Measurements from ENCODE around the gene CRABP1. TPM values are rescaled to one million over a fixed set of nuclear protein-coding genes. Genes with fewer than 3 reads are reported as not detected.

Gene CRABP1
- polyA plus RNA-seq, 3 donors, result 0.82 TPM; not detected in 2

DNA sequence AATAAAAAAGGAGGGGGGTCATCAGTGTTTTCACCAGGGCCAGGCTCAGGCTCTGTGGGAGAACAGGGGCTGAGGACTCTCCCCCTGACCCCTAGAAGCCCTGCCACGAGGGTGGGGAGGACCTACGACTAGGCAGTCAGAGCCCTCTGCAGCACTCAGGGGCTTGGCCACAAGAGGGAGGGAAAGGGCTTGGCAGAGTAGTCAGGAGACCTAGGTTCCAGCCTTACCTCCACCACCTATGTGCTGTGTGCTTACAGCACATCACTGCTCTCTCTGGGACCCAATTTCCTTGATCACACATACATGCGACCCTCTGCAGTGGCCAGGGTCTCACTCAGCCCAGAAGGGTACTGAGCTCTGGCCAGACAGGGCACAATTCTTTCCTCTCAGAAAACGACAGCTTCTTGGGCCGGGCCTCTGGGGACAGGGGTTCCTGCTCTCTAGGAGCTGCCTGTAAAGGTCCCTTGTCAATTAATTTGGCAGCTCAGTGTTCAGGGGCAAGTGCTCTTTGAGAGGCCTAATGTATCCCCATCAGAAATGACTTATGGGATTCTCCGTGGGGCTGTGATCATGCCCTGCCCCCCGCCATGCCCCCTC lies 24.4 kb upstream of the CRABP1 start:
- WGBS, 3 donors, result 73 to 77% (median 75%) methylated on average over 7 of the region's 7 CpGs

DNA sequence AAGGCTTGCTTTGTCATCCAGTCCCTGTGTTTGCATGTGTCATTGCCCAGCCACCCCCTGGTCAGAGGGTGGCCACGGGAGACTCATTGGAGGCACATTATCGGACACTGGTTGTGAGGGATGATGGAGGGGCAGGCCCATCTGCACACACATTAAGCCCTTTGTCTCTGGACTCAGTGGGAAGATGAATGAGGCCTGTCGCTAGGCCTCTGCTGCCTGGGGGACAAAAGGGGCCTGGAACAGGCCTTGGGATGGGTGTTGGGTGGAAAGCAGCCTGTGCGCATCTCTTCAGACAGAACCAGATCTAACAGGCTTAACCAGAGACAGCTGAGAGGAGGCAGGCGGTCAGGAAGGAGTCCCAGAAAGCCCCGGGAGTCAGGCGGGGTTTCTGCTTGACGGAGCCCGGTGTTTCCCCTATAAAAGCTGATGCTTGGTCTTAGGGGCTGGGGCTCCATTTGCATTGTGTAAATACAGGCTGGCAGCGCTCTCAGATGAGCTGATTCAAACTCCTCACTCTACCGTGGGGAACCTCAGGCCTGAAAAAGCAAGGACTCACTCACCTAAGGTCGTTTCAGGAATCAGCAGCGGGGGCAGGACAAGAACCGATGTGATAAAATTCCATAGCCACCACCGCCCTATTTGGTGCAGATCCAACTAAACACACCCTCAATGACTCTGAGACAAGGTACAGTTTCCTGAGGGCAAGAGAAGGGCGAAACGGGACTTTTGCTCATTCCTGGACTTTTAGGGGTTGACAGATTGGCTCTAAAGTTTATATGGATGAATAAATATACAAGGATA lies 23.7 kb upstream of the CRABP1 start:
- H3K27ac ChIP-seq (ENCODE audit: low read depth, low read length), result no peak overlapping the region
- 66 to 77% (median 76%) methylated on average over 17 of the region's 17 CpGs for WGBS, 3 donors

More for the DNA sequence above, 24.4 kb upstream of the CRABP1 start:
- no peak overlapping the region for H3K27ac ChIP-seq (ENCODE audit: low read depth, low read length)

DNA sequence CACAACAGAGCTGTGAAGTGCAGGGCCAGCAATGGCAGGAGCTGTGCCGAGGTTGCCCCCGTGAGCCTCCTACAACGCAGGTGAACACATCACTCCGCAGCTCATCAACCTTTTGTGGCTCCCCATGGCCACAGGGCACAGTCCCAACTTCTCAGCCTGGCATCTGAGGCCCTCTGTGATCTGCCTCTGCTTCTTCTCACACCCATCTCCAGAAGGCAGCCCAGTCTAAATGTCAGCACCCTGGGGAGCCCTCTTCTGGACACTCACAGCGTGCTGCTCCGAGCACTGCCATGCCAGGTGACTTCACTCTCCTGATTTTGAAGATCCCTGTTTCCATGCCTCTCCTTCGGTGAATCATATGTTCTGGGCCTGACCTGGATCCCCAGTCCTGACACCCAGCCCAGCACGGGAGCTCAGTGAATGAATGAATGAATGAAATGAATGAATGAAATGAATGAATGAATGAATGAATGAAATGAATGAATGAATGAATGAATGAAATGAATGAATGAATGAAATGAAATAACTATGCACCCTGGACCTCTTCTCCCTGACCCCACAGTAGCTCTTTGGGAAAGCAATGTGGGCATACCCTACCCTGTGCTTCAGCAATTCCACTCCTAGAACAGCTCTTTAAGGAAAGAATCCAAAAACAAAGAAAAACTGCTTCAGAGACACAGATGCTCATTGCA lies 22.9 kb upstream of the CRABP1 start:
- no peak overlapping the region for H3K27ac ChIP-seq (ENCODE audit: low read depth, low read length)
- 82 to 85% (median 83%) methylated on average over 8 of the region's 8 CpGs for WGBS, 3 donors

DNA sequence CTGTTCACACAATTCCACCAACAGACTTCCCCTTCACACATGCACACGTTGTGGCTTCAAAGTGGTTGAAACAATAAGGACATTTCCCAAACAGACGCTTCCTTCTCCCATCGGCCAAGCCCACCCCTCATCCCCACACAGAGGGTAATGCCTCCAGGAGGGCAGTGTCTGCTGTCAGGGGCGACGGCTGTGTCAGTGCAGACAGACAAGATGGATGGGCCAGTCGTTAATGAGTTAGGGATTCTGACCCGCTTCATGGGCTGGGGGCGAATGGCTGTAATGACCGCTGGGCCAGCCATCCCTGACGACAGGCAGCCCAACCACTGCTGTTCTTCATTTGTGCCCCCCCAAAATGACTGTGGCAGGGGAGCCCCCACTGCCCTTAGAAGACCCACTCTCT lies 20.6 kb upstream of the CRABP1 start:
- WGBS, 3 donors, result 69 to 78% (median 70%) methylated on average over 10 of the region's 10 CpGs
- H3K27ac ChIP-seq (ENCODE audit: low read depth, low read length), result no peak overlapping the region

DNA sequence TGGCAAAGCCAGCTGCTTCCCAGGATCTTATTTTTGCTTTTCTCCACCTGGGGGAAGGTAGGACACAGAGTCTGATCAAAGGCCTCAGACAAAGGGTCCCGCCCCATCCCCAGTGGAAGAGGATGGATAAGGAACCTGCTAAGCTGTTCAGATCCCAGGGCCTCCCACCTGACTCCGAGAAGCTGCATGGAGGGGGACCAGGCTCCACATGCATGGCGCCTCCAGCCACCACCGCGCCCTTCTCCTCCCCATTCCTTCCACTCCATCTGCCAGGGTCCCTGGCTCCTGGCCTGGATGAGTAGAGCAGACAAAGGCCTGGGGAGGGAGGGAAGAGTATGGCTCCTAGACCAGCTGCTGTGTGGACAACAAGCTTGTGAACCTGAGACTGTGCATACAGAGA lies 20.0 kb upstream of the CRABP1 start:
- no peak overlapping the region for H3K27ac ChIP-seq (ENCODE audit: low read depth, low read length)
- 80 to 97% (median 91%) methylated on average over 5 of the region's 5 CpGs for WGBS, 3 donors

DNA sequence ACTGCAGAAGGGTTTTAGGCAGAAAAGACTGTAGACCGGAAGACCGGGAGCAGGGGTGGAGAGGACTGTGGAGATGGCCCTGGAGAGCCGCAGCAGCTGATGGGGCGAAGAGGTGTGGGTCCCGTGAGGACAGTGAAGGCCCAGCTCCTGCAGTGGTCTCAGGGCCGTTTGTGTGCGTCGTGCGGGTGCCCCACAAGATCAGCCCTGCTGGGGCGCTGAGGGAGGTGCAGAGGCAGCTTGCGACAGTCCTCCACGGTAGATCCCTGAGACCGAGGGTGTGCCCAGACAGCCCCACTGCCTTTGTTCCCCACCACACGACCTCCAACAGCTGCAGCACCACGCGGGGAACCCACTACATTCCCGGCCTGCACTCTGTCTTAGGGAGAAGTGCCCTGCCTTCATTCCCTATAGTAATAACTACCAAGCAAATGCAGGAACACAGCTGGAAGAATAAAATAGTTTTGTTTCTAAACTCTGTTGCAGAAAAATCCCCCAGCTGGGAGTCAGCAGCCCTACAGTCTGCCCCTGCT lies 19.0 kb upstream of the CRABP1 start:
- no peak overlapping the region for H3K27ac ChIP-seq (ENCODE audit: low read depth, low read length)
- 72 to 79% (median 76%) methylated on average over 17 of the region's 17 CpGs for WGBS, 3 donors

DNA sequence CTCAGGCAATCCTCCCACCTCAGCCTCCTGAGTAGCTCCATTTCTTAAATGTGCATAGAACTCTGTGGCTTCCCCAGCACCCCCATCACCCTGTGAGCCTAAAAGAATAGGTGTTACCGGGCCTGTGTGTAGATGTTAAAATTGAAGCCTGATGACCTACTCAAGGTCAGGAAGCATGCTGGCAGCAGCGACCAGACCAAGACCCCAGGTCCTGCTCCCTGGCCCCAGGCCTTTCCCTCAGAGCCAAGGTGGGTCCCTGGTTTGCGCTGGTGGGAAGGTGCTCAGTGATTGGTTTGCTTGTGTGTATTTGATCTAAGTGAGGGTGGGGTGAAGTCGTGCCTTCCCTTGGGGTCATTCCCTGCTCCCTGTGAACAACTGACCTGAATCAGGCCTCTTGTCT lies 18.4 kb upstream of the CRABP1 start:
- no peak overlapping the region for H3K27ac ChIP-seq (ENCODE audit: low read depth, low read length)
- WGBS, 3 donors, result 83 to 87% (median 86%) methylated on average over 4 of the region's 4 CpGs

DNA sequence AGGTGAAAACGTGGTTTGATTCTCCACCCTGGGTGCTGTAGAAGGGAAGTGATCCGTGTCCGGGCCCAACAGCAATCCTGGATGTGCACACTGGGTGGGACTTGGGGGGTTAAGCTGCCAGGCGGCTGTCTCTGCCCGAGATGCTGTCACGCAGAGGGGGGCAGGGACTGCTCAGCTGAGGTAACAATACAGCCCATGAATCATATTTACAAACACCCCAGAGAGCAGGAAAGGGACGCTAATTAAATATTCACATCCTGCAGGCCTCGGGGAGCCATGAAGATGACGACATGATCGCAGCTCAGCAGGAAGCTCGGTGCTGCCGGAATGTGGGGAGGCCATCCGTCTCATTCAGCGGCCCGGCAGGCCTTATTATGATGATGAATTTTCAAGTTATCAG lies 17.9 kb upstream of the CRABP1 start:
- 45 to 54% (median 51%) methylated on average over 15 of the region's 15 CpGs for WGBS, 3 donors
- no peak overlapping the region for H3K27ac ChIP-seq (ENCODE audit: low read depth, low read length)

DNA sequence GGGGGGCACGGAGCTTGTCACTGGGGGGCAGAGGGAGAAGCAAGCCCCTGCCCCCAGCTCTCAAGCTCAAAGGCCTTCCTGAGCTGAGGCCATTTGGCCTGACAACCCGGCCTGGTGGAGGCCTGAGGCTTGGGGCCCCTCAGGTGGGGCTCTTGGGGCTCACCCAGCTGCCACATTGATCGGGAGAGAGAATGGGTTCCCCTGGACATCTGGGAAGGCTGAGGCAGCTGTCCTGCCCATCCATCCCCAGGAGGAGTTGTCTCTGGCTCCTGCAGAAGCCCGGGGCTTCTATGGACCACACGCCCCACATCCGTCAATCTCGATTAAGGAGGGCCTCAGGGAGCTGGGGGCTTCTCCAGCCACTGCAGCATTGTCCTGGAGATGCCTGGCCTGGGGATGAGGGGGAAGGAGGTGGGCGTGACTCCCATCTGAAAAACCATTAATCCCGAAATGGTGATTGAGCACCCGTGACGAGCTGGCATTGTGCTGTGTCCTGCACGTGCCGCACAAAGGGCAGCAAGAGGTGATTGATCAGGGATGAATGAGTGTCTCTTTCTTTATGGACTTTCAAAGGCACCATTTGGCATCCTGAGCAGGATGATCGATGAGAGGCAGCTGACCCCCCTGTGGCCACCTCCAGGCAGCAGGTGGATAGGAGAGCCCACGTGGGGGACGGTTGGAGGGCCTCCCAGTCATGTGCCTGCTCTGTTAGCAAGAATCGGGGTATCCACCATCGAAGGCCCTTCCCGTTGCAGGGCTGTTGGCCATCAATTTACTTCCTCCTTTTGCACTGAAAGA lies 17.2 kb upstream of the CRABP1 start:
- WGBS, 3 donors, result 63 to 75% (median 68%) methylated on average over 19 of the region's 19 CpGs
- no peak overlapping the region for H3K27ac ChIP-seq (ENCODE audit: low read depth, low read length)

DNA sequence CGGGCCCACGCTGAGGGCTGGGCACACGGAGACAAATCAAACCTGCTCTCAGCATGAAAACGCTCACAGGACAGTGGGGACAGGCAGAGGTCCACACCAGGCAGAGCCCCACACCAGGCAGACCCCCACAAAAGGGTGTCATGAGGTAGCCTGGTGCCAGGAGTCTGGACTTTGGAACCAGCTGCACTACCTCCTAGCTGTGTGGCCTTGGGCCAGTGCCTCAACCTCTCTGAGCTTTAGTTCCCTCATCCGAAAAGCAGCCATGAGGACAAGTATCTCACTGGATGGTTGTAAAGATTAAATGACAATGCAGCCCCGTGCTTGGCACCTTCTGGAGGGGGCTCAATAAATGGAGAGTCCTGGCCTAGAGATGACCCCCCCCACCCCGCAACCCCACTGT lies 16.5 kb upstream of the CRABP1 start:
- 65 to 78% (median 78%) methylated on average over 7 of the region's 7 CpGs for WGBS, 3 donors

DNA sequence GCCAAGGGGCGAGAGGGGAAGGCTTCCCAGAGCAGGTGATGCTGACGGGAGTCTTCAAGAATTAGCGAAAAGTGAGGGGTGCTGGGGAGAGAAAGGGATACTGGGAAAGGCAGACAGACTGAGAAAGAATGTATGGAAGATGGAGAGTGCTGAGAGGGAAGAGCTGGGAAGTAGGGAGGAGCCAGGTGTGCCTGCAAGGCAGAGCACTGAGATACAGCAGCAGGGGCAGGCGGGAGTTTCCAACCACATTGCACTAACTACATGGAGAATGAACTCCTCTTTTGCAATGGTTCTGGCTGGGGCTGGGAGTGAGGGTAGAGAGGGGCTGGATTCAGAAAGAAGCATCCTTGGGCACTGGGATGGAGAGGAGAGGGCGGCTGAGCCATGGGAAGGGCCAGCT lies 16.0 kb upstream of the CRABP1 start:
- H3K27ac ChIP-seq (ENCODE audit: low read depth, low read length), result no peak overlapping the region
- WGBS, 3 donors, result 92 to 97% (median 95%) methylated on average over 5 of the region's 5 CpGs

More for the DNA sequence above, 16.5 kb upstream of the CRABP1 start:
- no peak overlapping the region for H3K27ac ChIP-seq (ENCODE audit: low read depth, low read length)

DNA sequence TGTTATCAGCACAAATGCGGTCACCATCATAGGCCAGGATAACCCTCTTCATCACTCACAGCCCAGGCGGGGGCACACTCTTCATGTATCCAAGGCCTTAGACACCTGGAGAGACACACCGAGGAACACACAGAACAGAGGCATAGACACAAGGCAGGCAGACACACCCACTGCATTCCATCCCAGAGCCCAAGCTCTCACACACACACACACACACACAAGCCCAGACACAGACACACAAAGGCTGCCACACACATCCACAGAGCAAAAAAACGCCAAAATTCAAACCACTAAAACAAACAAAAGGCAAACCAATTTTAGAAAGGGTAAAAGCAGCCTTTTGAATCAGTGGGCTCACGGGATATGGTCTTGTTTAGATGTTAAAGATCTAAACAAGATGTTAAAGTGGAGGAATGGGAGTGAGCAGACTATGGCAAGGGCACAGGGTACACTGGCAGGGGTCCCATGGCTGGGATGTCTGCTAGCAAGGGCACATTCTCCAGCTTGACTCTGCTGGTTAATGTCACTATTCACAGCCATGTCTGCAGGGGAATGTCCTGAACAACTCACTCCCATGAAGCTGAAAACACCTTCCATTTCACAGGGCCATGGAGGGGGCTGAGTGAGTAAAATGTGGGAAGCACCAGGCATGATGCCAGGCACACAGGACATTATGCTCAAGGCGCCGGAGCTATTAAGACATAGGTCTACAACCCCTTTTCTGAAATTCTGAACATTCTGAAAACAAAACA lies 14.9 kb upstream of the CRABP1 start:
- no peak overlapping the region for H3K27ac ChIP-seq (ENCODE audit: low read depth, low read length)
- 57 to 79% (median 77%) methylated on average over 7 of the region's 7 CpGs for WGBS, 3 donors

DNA sequence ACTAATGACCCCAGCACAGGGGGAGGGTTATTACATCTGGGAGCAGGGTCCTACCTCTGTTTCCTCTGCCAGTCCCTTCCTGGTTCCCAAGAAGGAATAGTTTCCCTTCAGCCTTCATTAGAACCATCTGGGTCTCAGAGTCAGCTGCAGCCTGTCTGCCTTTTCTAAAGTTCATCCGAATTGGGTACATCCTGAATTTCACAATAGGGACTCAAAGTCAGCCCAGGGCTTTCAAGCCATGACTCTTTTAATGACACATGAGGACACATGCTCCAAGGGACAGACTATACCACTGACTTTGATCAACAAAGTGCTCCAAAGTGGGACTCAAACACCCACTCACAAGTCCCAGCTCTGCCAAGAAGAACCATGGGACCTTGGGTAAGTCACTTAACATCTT lies 12.7 kb upstream of the CRABP1 start:
- no peak overlapping the region for H3K27ac ChIP-seq (ENCODE audit: low read depth, low read length)
- 15 to 56% (median 30%) methylated on average over 1 of the region's 1 CpG for WGBS, 3 donors

DNA sequence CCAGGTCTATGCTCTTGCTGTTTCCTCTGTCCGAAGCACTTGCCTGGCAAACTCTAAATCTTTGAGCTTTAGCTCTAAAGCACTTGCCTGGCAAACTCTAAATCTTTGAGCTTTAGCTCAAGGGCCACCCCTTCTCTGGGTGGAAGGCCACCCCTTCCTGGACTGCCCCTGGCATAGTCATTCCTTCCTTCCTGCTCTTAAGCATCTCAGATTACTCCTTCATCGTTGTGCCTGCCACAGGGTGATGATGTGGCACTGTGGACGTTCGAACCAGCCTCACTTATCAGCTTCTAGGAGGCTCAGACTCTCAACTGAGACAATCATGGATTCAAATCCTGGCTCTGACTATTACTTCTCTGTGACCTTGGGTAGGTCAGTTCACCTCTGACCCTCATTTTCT lies 10.5 kb upstream of the CRABP1 start:
- WGBS, 3 donors, result 47 to 56% (median 48%) methylated on average over 4 of the region's 4 CpGs

DNA sequence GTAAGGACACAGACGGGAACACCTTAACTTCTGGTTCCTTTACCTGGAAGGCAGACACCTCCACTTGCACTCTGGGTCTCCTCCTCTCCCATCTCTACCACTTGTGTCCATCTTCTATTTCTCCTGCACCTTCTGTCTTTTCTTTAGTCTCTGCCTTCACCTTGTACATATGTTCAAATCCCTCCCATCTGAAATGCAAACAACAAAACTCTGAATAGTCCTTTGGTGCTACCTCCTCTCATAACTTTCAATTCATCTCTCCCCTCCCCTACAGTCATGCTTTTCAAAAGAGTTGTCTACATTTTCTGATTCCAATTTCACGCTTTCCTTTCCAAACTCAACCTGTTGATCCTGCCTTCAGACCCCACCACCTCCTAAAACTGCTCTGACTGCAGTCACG lies 5.3 kb upstream of the CRABP1 start:
- WGBS, 3 donors, result 90 to 93% (median 93%) methylated on average over 3 of the region's 3 CpGs
- no peak overlapping the region for H3K27ac ChIP-seq (ENCODE audit: low read depth, low read length)

More for the DNA sequence above, 10.5 kb upstream of the CRABP1 start:
- H3K27ac ChIP-seq (ENCODE audit: low read depth, low read length), result no peak overlapping the region

DNA sequence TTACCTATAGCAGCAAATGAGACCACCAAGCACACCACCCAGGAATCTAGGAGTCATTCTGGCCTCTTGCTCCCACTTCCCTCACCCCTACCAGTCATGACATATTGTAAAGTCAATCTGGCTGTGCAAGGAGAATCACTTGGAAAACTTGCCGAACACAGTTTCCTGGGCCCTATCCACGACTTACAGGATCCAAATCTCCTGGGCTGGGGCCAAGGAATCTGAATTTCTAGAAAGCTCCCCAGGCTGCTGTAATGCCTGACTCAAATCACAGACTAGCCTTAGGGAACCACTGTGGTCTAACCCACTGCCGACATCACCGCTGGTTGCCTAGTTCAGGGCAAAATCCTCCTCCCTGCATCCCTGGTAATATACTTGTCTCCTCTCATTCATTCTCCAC lies 4.2 kb upstream of the CRABP1 start:
- 83 to 89% (median 85%) methylated on average over 4 of the region's 4 CpGs for WGBS, 3 donors
- no peak overlapping the region for H3K27ac ChIP-seq (ENCODE audit: low read depth, low read length)

DNA sequence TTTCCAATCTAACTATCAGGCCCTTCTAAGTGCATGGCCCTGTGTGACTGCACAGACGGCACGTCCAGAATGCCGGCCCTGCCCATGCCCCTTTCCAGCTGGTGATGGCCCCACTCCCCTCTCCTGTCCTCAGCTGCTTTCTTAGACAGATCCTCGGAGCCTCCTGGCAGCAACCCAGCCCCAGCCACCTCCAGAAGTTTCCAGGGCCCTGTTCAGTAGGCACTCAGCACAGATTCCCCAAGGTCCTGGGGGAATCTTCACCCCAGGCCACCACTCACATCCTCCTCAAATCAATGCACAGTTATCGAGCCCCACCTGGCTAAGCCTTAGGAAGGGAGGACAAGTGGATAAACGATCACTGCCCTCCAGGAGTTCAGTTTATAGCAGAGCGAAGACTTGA lies 1.4 kb upstream of the CRABP1 start:
- WGBS, 3 donors, result 68 to 77% (median 74%) methylated on average over 7 of the region's 7 CpGs
- no peak overlapping the region for H3K27ac ChIP-seq (ENCODE audit: low read depth, low read length)

DNA sequence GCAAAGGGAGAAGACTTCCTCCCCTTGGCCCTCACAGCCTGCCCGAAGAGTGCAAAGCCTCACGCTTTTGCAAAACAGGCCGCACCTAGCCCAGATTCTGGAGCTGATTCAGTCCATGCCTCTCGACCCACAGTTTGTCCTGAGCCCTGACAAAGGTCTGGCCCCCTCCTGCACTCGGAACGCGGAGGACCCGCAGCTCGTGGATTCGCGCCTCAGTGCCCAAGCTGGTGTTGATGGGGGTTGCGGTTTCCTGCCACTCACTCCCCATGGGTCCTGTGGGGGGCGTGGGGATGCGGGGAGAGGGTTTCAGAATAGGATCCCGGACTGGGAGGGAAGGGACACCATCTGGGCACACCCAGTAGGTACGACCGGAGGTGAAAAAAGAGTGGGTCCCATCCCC lies 594 bp upstream of the CRABP1 start:
- 27 to 41% (median 38%) methylated on average over 17 of the region's 17 CpGs for WGBS, 3 donors
- no peak overlapping the region for H3K27ac ChIP-seq (ENCODE audit: low read depth, low read length)
